HL-60 (cell line): ENCODE measurements around the gene PCDH12.

Source experiments
- DNase-seq, 2 experiments: peaks; one replicate each; pipeline ENCODE4 v3.0.0-alpha.2; 2010 to 2020; ENCODE audit warnings: low read depth in 1 of 2, low spot score in 1 of 2
- H3K27ac ChIP-seq: fragments of 250-450 bp; sonication (Bioruptor Pico); replicated peaks from 2 replicates; pipeline ENCODE4 v1.5.1; 2020; ENCODE audit warnings: mild to moderate bottlenecking, moderate library complexity
- H3K27me3 ChIP-seq: fragments of 250-450 bp; sonication (Bioruptor Pico); 2 replicates; pipeline ENCODE4 v1.5.1; 2021; ENCODE audit warnings: mild to moderate bottlenecking, moderate library complexity; ENCODE audit not compliant: insufficient read depth, poor library complexity, severe bottlenecking
- H3K4me3 ChIP-seq: replicated peaks from 2 replicates; pipeline ENCODE4 v1.5.1; 2011; ENCODE audit warnings: mild to moderate bottlenecking, control low read depth, low read length; ENCODE audit not compliant: insufficient read depth
- CTCF ChIP-seq: IDR thresholded peaks from one replicate; pipeline ENCODE4 v1.5.1; 2011; ENCODE audit warnings: low read length, control low read depth, inconsistent platforms; ENCODE audit not compliant: insufficient read depth
- GABPA ChIP-seq: IDR thresholded peaks from 2 replicates; pipeline ENCODE4 v1.6.1; 2012; ENCODE audit warnings: low read depth
- POLR2AphosphoS5 ChIP-seq: IDR thresholded peaks from 2 replicates; pipeline ENCODE4 v1.6.1; 2012; ENCODE audit warnings: low read depth
- REST ChIP-seq: IDR thresholded peaks from 2 replicates; pipeline ENCODE4 v1.6.1; 2012; ENCODE audit warnings: low read depth; ENCODE audit not compliant: insufficient replicate concordance
- SPI1 ChIP-seq: IDR thresholded peaks from 2 replicates; pipeline ENCODE4 v1.6.1; 2012; ENCODE audit warnings: low read depth, mild to moderate bottlenecking, borderline replicate concordance

PCDH12 gene

GRCh38 chr5:141920771-141921170 lies 37.2 kb downstream of the PCDH12 start:
- DNase-seq: no peak
- no peak overlapping the region for H3K4me3 ChIP-seq
- TF ChIP-seq CTCF (no peak), REST (no peak), SPI1 (no peak), POLR2AphosphoS5 (no peak), GABPA (no peak)
- no peak overlapping the region for H3K27ac ChIP-seq
- no peaks in the 10 kb centered on the region for H3K27me3 ChIP-seq

GRCh38 chr5:141919218-141920119 lies 38.5 kb downstream of the PCDH12 start:
- Histone ChIP-seq H3K27me3 (no peaks in the 10 kb centered on the region), H3K27ac (no peak overlapping the region), H3K4me3 (no peak overlapping the region)
- no peak for TF ChIP-seq CTCF
- no peak for TF ChIP-seq REST
- no peak for TF ChIP-seq SPI1
- no peak for TF ChIP-seq GABPA
- TF ChIP-seq POLR2AphosphoS5: no peak
- DNase-seq: no peak

GRCh38 chr5:141917760-141918159 lies 40.2 kb downstream of the PCDH12 start:
- DNase-seq: no peak
- Histone ChIP-seq H3K27ac (no peak overlapping the region), H3K4me3 (no peak overlapping the region), H3K27me3 (no peaks in the 10 kb centered on the region)
- TF ChIP-seq REST: no peak
- TF ChIP-seq CTCF: no peak
- TF ChIP-seq GABPA: no peak
